ENCODE measurements around the gene LRSAM1.
A peak's percentile ranks its signal among the peaks of the same experiment; 100 is the strongest.

The LRSAM1 gene

GRCh38 chr9:127424676-127424999, 26.7 kb upstream of the LRSAM1 start:
- DNase-seq = peak in 2 of 51 donors; percentile 54 to 76

GRCh38 chr9:127426756-127427155, 24.6 kb upstream of the LRSAM1 start:
- no peak for DNase-seq

DNA sequence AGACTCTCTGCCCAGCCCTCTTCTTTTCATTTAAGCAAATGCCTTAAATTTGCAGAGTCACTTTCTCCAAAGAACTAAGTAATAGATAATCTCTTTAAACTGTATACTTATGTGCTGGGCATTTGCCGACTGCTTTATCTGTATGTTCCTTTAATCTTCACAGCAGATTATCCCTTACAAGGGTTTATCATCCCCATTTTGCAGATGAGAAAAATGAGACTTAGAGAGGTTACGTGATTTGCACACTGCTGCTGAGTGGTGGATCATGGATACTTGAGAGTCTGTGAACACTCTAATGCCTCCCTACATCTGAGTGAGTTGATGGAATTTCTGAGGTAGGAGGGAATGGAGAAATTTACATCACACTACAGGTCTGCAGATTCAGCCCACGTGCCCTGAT, 23.0 kb upstream of the LRSAM1 start:
- no peak for DNase-seq

DNA sequence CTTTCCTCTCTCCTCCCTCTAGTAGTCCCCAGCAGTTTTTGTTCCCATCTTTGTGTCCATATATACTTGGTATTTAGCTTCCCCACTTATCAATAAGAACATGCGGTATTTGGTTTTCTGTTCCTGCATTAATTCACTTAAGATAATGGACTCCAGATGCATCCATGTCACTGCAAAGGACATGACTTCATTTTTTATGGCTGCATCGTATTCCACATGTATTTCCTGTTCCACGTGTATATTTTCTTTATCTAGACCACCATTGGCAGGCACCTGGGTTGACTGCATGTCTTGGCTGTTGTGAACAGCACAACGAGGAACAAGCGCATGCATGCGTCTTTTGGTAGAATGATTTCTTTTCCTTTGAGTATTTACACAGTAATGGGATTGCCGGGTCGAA, 20.9 kb upstream of the LRSAM1 start:
- DNase-seq = no peak

GRCh38 chr9:127437497-127438264, 13.6 kb upstream of the LRSAM1 start:
- DNase-seq = no peak

- no peak for DNase-seq
Observed at GRCh38 chr9:127438394-127438793, 12.9 kb upstream of the LRSAM1 start.

DNA sequence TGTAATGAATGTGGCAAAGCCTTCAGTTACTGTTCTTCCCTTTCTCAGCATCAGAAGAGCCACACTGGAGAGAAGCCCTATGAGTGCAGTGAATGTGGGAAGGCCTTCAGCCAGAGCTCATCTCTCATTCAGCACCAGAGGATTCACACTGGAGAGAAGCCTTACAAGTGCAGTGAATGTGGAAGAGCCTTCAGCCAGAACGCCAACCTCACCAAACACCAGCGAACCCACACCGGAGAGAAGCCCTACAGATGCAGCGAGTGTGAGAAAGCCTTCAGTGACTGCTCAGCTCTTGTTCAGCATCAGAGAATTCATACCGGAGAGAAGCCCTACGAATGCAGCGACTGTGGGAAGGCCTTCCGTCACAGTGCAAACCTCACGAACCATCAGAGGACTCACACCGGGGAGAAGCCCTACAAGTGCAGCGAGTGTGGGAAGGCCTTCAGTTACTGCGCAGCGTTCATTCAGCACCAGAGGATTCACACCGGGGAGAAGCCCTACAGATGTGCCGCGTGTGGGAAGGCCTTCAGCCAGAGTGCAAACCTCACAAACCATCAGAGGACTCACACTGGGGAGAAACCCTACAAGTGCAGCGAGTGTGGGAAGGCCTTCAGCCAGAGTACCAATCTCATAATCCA, 6.9 kb upstream of the LRSAM1 start:
- no peak for DNase-seq

- no peak for DNase-seq
Observed at GRCh38 chr9:127444921-127445850, 6.1 kb upstream of the LRSAM1 start.

DNA sequence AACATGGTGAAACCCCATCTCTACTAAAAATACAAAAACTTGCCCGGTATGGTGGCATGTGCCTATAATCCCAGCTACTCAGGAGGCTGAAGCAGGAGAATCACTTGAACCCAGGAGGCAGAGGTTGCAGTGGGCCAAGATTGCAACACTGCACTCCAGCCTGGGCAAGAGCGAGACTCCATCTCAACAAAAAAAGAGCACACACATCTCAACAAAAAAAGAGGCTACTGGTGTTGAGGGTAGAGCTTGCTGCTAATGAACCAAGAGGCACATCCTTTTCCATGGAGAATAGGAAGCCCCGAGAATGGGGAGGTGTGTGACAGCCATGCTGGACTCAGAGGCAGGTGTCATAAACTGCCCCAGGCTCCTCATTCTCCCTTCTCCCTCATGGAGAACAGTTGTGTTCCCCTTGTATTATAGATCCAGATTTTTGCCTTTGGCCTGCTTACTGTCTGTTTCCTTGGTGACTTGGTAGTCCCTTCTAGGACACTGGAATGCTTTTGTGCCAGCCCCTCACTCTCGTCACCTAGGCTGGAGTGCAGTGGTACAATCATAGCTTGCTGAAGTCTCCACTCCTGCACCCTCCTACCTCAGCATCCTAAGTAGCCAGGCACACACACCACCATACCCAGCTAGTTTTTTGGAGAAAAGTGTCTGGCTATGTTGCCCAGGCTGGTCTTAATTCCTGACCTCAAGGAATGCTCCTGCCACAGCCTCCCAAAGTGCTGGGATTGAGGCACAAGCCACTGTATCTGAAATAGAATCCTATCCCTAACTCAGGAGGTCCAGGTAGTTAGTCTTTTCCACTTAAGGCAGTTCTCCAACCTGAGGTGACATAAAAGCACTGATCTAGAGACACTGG, 5.2 kb upstream of the LRSAM1 start:
- no peak for DNase-seq

- no peak for DNase-seq
Observed at GRCh38 chr9:127446713-127447415, 4.4 kb upstream of the LRSAM1 start.

GRCh38 chr9:127447416-127448111, 3.7 kb upstream of the LRSAM1 start:
- DNase-seq = no peak

GRCh38 chr9:127448112-127448805, 3.1 kb upstream of the LRSAM1 start:
- DNase-seq = no peak

DNA sequence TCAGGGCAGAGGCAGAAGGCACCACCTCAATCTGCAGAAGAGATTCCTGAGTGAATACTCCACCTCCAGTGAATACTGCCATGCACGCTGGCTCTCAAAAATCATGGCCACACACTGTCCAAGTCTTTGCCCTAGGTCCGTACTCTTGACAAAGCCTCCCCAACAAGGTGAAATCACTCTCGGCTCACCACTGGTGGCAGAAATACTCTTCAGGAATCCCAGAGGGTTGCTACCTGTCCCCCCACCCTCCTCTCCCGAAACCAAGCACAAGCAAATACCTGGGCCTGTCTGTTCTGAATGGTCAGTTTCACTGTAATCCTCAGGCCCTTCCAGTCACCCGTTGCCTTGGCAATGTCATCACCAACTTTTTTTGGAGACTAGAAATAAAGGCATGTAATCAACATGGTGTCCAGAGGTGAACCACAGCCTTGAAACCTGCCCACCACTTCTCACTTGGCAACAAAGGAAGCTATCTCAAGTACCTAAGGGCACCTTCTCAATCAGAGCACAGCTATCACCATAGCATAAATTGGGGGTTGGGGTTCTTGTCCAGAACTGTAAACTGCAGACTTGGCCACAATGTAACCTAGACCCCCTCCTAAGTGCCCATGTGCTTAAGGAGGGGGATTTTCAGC, 1.9 kb upstream of the LRSAM1 start:
- no peak for DNase-seq

DNA sequence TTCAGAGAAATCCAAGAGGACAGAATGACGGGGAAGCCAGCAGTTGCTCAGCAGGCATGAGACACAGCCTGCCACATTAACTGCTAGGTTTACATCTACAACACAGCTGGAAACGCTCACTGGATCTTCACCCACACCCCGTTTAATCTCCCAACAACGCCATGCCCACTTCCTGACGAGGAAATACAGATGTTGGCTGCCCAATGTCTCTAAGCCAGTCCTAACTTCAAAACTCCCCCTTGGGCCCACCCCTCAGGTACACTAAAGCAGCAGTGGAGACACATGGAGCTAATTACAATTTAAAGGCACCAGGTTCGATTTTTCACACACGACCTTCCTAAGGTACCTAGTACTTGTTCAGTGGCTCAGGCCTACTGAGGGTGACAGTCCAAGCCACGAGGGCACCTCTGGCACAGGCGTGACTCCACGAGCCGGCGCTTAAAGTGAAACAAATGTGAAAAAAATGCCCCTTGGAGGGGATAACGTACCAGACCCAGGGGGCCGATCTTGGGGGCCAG, 1.0 kb upstream of the LRSAM1 start:
- DNase-seq = peak in 1 of 51 donors; percentile 49

DNA sequence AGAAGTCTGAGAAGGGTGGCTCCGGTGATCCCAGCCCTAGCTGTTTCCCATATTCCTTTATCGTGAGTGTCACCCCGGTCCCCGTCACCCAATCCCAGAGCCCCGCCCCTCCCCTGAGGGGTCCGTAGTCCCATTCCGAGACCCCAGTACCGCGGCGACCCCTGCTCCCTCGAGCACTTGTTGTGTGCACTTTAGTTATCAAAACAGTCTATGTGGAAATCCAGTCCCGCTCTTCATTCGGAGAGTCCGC, 223 bp downstream of the LRSAM1 start:
- no peak for DNase-seq

DNA sequence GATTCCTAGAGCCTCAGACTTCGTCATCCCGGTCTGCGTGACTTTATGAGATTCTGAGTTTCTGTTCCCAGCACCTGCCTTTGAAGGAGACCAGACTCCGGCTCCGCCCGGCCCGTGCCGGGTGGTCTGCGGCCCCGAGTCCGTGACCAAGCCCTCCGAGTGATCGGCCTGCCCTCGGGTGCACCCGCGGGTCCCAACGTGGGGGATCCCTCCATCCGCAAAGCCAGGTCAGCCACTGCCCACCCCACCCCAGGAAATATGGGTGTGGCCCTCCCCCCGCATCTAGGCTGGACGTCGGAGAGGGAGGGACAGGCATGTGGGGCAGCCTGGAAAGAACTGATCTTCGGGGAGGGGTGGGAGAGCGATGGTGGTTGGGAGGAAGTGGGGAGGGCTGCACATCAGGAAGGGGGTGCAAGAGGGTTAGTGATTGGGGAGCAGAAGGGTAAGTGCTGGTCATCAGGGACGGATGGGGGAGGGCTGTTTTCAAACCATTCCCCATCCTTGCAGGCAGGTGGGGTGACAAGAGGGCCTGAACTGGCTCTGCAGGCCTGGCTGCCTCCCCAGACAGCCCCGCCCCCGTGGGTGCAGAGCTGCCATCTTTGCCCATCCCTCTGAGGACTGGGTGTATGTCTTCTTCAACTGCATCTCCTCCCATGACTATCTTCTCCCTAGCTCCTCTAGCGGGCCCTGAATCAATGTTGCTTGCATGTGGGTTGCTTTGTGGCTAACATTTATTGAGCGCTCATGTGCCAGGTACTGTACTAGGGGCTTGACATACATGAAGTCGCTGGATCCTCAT, 747 bp downstream of the LRSAM1 start:
- DNase-seq = peak in 33 of 51 donors; percentile 15 to 56 (median 38)

- no peak for DNase-seq
Observed at GRCh38 chr9:127452691-127453090, 1.4 kb downstream of the LRSAM1 start.
